Dendritic cell treated with granulocyte-macrophage colony-stimulating factor and Interleukin-4, amounts not matched to agents 40 ng/mL and 50 ng/mL, for 4 days (primary cell): ENCODE results near the gene SLC13A5.
A peak's percentile ranks its signal among the peaks of the same experiment; 100 is the strongest.

Experiments used
- H3K27ac Mint-ChIP-seq: one replicate; pipeline ENCODE4 v1.8.0; 2022; ENCODE audit warnings: mild to moderate bottlenecking, mixed read lengths
- H3K27me3 Mint-ChIP-seq: one replicate; pipeline ENCODE4 v1.8.0; 2022; ENCODE audit warnings: mild to moderate bottlenecking, mixed read lengths
- H3K36me3 Mint-ChIP-seq: one replicate; pipeline ENCODE4 v1.8.0; 2022; ENCODE audit warnings: low read depth, mixed read lengths
- H3K4me1 Mint-ChIP-seq: one replicate; pipeline ENCODE4 v1.8.0; 2022; ENCODE audit warnings: low read depth, mixed read lengths
- H3K4me3 Mint-ChIP-seq: one replicate; pipeline ENCODE4 v1.8.0; 2022; ENCODE audit warnings: mild to moderate bottlenecking, moderate library complexity, mixed read lengths
- H3K9me3 Mint-ChIP-seq: one replicate; pipeline ENCODE4 v1.8.0; 2022; ENCODE audit warnings: mixed read lengths
- intact Hi-C: fragments of 100-400 bp; cut with micrococcal nuclease; formaldehyde crosslinking; loops from one replicate; pipeline ENCODE4 v1.15.0; 2022

The SLC13A5 gene

GRCh38 chr17:6640536-6641246, 72.5 kb downstream of the SLC13A5 start, which contains the start of the genes KIAA0753 and TXNDC17:
Gene KIAA0753 (minus strand): TSS chr17:6640711. CDS start chr17:6635103, 5,608 bp downstream.
Gene TXNDC17 (plus strand): TSS chr17:6641060. CDS start chr17:6641083, 23 bp downstream.
- peaks cover 73% of the 10 kb centered on the region for H3K36me3 Mint-ChIP-seq
- peak within 1 kb of the TSS; percentile 93 for H3K4me3 Mint-ChIP-seq
- peaks cover 48% of the 10 kb centered on the region for H3K4me1 Mint-ChIP-seq
- peak within 1 kb of the TSS; percentile 89 for H3K27ac Mint-ChIP-seq
- H3K27me3 Mint-ChIP-seq: peaks cover 3% of the 10 kb centered on the region
- no peaks in the 10 kb centered on the region for H3K9me3 Mint-ChIP-seq
- intact Hi-C loops: loop anchor here (10.0 kb wide), 1 partner anchor 374 kb away; the partner anchor contains the start of gene RNASEK

GRCh38 chr17:6639586-6640535, 73.3 kb downstream of the SLC13A5 start:
- peaks cover 48% of the 10 kb centered on the region for H3K4me1 Mint-ChIP-seq
- intact Hi-C loops: loop anchor here (10.0 kb wide), 1 partner anchor 375 kb away; the partner anchor contains the start of gene RNASEK
- peak overlapping the region; percentile 89 for H3K27ac Mint-ChIP-seq
- H3K4me3 Mint-ChIP-seq: peak overlapping the region; percentile 93
- no peaks in the 10 kb centered on the region for H3K9me3 Mint-ChIP-seq
- H3K27me3 Mint-ChIP-seq: peaks cover 3% of the 10 kb centered on the region
- H3K36me3 Mint-ChIP-seq: peaks cover 66% of the 10 kb centered on the region

DNA sequence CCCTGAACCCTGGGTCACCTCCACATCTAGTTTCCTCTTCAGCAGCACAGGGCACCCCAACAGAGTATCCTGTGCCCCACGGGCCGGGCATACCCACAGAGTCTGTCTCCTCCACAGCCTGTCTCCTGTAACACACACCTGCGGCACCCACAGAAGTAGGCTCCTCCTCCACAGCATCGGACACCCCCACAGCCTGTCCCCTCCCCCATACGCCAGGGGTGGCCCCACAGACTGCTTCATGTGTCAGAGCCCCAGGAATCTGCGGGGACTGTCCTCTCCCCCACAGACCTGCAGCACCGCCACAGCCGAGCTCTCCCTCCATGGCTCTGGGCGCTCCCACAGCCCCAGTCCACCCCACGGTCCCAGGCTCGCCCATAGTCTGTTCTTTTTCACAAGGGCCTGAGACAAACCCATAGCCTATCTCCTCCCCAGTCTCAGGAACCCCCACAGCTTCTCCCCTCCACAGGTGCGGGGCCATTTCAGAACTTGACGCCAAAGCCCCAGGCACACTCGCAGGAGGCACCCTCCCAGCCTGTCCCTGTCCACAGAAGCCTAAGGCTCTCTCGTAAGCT, 74.1 kb downstream of the SLC13A5 start:
- H3K9me3 Mint-ChIP-seq: no peaks in the 10 kb centered on the region
- intact Hi-C loops: no loop called here
- H3K4me3 Mint-ChIP-seq: peak overlapping the region; percentile 93
- peaks cover 66% of the 10 kb centered on the region for H3K36me3 Mint-ChIP-seq
- H3K27ac Mint-ChIP-seq: peak overlapping the region; percentile 89
- peaks cover 3% of the 10 kb centered on the region for H3K27me3 Mint-ChIP-seq
- peaks cover 48% of the 10 kb centered on the region for H3K4me1 Mint-ChIP-seq

GRCh38 chr17:6638046-6638908, 74.9 kb downstream of the SLC13A5 start:
- peaks cover 3% of the 10 kb centered on the region for H3K27me3 Mint-ChIP-seq
- H3K36me3 Mint-ChIP-seq: peaks cover 66% of the 10 kb centered on the region
- intact Hi-C loops: no loop called here
- H3K4me1 Mint-ChIP-seq: peaks cover 48% of the 10 kb centered on the region
- peak overlapping the region; percentile 89 for H3K27ac Mint-ChIP-seq
- H3K4me3 Mint-ChIP-seq: peak overlapping the region; percentile 37
- H3K9me3 Mint-ChIP-seq: no peaks in the 10 kb centered on the region

GRCh38 chr17:6637458-6637840, 75.7 kb downstream of the SLC13A5 start:
- Mint-ChIP-seq H3K4me3 (no peak overlapping the region), H3K9me3 (no peaks in the 10 kb centered on the region), H3K27ac (peak overlapping the region; percentile 89)

GRCh38 chr17:6636616-6637457, 76.3 kb downstream of the SLC13A5 start:
- intact Hi-C loops: no loop called here
- Mint-ChIP-seq H3K4me1 (peaks cover 43% of the 10 kb centered on the region), H3K9me3 (no peaks in the 10 kb centered on the region), H3K27me3 (peaks cover 3% of the 10 kb centered on the region), H3K27ac (peak overlapping the region; percentile 12), H3K4me3 (no peak overlapping the region), H3K36me3 (peaks cover 70% of the 10 kb centered on the region)

More at GRCh38 chr17:6637458-6637840, 75.7 kb downstream of the SLC13A5 start:
- intact Hi-C loops: no loop called here
- Mint-ChIP-seq H3K4me1 (peaks cover 46% of the 10 kb centered on the region), H3K27me3 (peaks cover 3% of the 10 kb centered on the region), H3K36me3 (peaks cover 67% of the 10 kb centered on the region)

DNA sequence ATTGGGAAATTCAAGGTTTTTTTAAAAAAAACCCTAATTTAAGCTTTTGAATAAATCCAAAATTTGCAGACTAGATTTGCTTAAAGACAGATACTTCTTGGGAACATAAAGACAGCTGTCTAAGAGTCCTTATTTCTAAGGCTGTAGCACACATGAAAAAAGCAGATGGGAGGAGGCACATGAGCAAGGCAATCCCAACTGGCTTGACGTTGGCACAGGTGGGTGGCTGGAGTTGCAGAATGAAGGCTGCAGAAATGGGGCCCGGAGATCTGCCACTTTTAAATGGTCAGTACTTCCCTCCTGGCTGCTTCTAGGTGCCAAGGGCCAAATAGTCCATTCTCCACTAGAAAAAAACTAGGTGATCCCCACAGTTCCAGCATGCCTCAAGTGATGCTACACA, 77.1 kb downstream of the SLC13A5 start:
- Mint-ChIP-seq H3K9me3 (no peaks in the 10 kb centered on the region), H3K36me3 (peaks cover 73% of the 10 kb centered on the region), H3K27me3 (peaks cover 3% of the 10 kb centered on the region), H3K4me1 (peaks cover 43% of the 10 kb centered on the region), H3K4me3 (no peak overlapping the region), H3K27ac (no peak overlapping the region)
- intact Hi-C loops: no loop called here
